ENCODE data around the gene SBF2.
A peak's percentile ranks its signal among the peaks of the same experiment; 100 is the strongest.

The SBF2 gene

DNA sequence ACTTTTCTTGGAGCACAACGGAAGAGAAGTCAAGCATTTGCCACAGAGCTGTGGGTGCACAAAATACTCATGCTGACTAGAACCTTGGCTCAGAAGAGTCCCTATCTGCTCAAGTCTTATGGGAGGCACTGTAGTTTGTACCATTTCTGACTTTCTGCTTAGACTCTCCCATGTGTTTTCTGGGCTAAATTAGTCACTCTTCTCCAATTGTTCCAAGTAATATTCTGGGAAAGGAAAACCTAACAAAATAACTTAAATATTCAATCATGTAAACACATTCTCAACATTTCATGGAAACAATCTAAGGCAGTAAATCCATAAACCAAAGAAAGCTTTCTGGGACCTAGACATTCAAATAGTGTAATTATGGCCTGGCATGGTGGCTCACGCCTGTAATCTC lies 409.4 kb downstream of the SBF2 start:
- peak; percentile 42 for FAIRE-seq
- TF ChIP-seq TAF1 (IDR thresholded peaks at IDR 0.05; ENCODE audit: borderline replicate concordance, low read depth, low read length), result no peak
- no peak for DNase-seq (ENCODE audit: insufficient read length)

DNA sequence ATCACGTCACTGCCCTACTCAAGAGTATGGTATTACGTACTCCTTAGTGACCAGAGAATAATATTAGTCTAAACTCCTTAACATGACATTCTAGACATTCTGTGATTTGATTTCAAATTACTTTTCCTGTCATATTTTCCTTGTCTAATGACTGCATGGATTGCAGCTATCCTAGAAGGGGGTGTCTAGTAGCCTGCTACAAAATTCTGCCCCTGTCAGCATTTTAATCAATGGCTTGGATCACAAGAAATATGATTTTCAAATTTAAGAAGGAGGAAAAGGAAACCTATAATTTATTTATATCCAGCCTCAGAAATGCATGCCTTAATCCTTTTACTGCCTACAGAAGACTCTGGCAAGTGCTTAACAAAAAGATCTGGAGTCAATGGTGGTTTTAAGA lies 413.4 kb downstream of the SBF2 start:
- TF ChIP-seq POLR2AphosphoS5 (IDR thresholded peaks at IDR 0.05; ENCODE audit: low read depth, low read length) (no peak), TAF1 (IDR thresholded peaks at IDR 0.05; ENCODE audit: borderline replicate concordance, low read depth, low read length) (no peak), POLR2A (IDR thresholded peaks at IDR 0.05; ENCODE audit: low read depth, low read length) (no peak)
- FAIRE-seq (no peak), DNase-seq (ENCODE audit: insufficient read length) (no peak)

DNA sequence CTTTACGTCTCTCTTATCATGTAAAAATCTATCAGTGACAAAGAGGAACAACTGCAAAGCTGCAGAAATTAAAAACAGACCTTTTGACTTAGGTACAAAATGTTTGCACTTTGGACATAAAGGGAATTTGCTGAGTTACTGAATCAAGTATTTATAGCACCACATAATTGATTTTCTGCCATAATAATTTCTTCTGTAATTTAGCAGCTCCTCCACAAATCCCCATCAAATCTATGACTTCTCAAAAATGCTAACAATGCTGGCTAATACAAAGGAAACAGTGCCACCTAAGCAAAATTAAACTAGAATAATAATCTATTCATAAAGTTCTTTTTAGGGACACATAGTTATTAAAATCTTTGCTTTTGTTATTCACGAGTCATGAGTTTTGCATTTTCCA lies 415.1 kb downstream of the SBF2 start:
- DNase-seq (ENCODE audit: insufficient read length) (no peak), FAIRE-seq (no peak)
- no peak for TF ChIP-seq TAF1 (IDR thresholded peaks at IDR 0.05; ENCODE audit: borderline replicate concordance, low read depth, low read length)
- no peak for TF ChIP-seq POLR2AphosphoS5 (IDR thresholded peaks at IDR 0.05; ENCODE audit: low read depth, low read length)
- TF ChIP-seq POLR2A (IDR thresholded peaks at IDR 0.05; ENCODE audit: low read depth, low read length), result no peak

DNA sequence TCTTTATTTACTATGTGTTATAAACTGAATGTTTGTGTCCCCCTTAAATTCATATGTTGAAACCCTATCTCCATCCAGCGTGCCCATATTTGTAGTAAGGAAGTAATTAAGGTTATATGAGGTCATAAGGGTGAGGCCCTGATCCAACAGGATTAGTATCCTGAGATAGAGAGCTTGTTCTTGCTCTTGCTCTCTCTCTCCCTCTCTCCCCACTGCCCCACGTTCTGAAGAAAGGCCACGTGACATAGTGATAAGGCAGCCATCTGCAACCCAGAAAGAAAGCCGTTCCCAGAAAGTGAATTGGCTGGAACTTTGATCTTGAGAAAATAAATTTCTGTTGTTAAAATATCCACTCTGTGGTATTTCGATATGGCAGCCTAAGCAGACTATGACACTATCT lies 417.7 kb downstream of the SBF2 start:
- no peak for TF ChIP-seq TAF1 (IDR thresholded peaks at IDR 0.05; ENCODE audit: borderline replicate concordance, low read depth, low read length)
- FAIRE-seq (no peak), DNase-seq (ENCODE audit: insufficient read length) (no peak)

DNA sequence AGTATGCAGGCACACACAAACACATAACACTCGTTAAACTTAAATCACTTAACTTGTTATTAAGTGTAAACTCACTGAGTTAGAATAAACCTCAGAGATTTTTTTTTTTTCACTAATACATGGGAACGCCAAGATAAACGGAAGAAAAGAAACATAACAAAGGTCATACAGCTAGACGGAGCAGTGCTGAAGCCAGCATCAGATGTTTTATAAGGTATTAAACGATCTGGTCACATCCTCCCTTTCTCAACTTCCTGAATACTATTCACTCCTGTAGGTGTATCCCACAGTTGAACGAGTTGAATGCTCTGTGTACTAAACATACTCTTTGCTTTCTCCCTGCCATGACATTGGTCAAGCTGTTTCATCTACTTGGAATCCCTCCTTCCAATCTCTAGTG lies 418.2 kb downstream of the SBF2 start:
- no peak for DNase-seq (ENCODE audit: insufficient read length)
- TF ChIP-seq TAF1 (IDR thresholded peaks at IDR 0.05; ENCODE audit: borderline replicate concordance, low read depth, low read length) (no peak), POLR2AphosphoS5 (IDR thresholded peaks at IDR 0.05; ENCODE audit: low read depth, low read length) (no peak), POLR2A (IDR thresholded peaks at IDR 0.05; ENCODE audit: low read depth, low read length) (no peak)
- FAIRE-seq, result no peak

DNA sequence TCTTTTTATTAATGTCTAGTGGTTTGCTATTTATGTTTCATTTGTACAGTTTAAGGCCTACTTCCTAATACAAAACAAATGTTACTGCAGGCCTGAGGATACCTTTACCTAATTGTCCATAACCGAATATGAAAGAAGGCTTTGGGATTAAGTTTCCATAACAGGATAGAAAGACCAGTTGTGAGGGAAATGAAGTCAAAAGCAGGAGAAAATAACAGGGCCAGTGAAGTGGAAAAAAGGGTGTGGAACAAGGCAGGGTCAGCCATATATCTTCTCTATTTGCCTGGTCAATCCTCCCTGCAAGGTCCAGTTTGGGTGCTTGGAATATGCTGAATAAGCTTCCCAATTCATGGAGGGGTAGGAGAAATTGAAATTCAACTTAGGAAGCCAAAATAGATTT lies 418.6 kb downstream of the SBF2 start:
- TF ChIP-seq POLR2AphosphoS5 (IDR thresholded peaks at IDR 0.05; ENCODE audit: low read depth, low read length) (no peak), TAF1 (IDR thresholded peaks at IDR 0.05; ENCODE audit: borderline replicate concordance, low read depth, low read length) (no peak), POLR2A (IDR thresholded peaks at IDR 0.05; ENCODE audit: low read depth, low read length) (no peak)
- FAIRE-seq, result no peak
- DNase-seq (ENCODE audit: insufficient read length), result no peak

DNA sequence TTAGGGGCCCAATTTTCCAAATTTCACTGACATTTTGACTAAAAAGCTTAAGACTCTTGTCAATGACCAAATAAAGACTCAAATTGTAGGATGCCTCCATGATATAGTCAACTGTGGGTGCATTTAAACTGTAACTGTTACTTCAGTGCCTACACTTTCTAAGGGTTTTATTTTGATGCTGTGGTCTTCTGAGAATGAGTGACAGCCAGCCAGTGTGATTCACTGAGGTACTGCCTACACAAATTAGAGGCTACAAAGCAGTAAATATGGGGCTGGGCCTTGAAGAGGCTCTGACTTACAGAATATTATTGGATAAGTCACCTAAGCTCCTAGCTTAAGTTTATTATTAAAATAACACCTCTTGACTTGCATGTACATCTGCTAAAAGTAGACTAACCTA lies 419.6 kb downstream of the SBF2 start:
- TF ChIP-seq POLR2A (IDR thresholded peaks at IDR 0.05; ENCODE audit: low read depth, low read length) (no peak), TAF1 (IDR thresholded peaks at IDR 0.05; ENCODE audit: borderline replicate concordance, low read depth, low read length) (no peak), POLR2AphosphoS5 (IDR thresholded peaks at IDR 0.05; ENCODE audit: low read depth, low read length) (no peak)
- DNase-seq (ENCODE audit: insufficient read length) (no peak), FAIRE-seq (peak; percentile 44)

DNA sequence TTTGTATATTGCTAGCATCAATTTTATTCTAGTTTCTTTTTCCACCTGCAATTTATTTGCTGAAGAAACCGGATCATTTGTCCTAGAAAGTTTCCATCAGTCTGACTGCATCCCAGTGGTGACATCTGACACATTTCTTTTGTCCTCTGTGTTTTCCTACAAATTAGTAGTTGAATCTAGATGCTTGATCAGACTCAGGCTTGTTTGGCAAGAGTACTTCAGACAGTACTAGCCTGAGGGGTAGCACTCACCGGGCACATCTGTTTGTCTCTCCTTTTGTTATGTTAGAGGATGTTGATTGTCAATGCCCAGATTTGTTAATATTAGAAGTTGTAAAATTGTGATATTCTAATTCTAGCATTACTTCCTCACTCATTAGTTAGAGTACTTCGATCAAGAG lies 425.4 kb downstream of the SBF2 start:
- FAIRE-seq (no peak), DNase-seq (ENCODE audit: insufficient read length) (no peak)
- TF ChIP-seq TAF1 (IDR thresholded peaks at IDR 0.05; ENCODE audit: borderline replicate concordance, low read depth, low read length), result no peak
- no peak for TF ChIP-seq POLR2A (IDR thresholded peaks at IDR 0.05; ENCODE audit: low read depth, low read length)
- TF ChIP-seq POLR2AphosphoS5 (IDR thresholded peaks at IDR 0.05; ENCODE audit: low read depth, low read length), result no peak

DNA sequence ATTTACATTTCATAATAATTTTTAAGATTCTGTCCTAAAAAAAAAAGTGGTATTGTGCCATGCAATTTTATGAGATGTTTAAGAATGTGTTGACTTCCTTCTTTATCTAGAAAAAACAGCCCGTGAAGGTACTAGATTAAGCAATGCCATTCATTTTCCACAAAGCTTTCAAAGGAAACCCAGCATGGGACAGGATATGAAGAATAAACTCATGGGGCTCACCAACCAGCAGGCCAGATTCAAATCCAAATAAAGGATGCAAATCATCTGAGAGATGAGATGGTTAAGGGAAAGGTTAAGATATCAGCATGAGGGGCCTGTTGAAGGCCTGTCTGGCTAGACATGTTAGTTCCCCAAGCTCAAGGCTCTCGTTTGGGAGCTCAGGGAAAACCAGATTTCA lies 431.0 kb downstream of the SBF2 start:
- DNase-seq (ENCODE audit: insufficient read length) (no peak), FAIRE-seq (no peak)
- TF ChIP-seq POLR2AphosphoS5 (IDR thresholded peaks at IDR 0.05; ENCODE audit: low read depth, low read length), result no peak
- no peak for TF ChIP-seq POLR2A (IDR thresholded peaks at IDR 0.05; ENCODE audit: low read depth, low read length)
- no peak for TF ChIP-seq TAF1 (IDR thresholded peaks at IDR 0.05; ENCODE audit: borderline replicate concordance, low read depth, low read length)

DNA sequence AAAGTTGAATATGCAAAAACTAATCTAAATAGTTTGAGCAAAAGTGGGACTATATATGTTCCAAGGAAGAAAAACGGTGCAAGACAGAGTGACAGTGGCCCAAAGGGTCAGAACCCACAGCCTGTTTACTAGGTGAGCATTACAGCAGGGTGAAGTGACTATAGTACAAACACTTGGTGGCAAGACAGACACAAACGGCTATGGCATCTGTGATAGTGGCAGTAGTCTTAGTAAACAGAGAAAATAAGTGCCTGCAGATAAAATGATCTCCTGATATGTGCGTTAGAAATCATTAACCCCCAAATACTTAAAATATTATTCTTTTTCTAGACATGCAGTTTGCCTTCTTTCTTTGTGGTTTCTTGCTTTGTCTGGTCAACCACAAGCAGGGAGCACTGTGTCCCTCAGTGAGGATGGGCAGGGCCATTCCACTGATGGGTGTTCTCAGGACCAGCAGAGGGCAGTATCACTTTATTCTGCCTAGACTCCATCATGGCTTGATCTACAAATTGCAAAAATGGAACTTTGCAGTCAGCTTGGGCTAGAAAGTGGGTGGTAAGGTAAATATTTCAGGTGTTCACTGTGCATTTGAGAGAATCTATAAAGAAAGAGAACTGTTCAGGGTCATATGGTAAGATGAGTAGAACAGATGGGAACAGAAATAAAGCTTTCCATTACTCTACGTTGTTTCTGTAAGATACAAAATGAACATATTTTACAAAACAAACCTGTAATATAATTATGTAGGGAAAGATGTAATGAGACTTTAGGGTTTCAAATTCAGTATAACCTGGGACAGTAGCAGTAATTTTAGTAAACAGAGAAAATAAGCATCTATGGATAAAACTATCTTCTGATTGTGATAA lies 431.9 kb downstream of the SBF2 start:
- FAIRE-seq (peak; percentile 96), DNase-seq (ENCODE audit: insufficient read length) (peak; percentile 29)

DNA sequence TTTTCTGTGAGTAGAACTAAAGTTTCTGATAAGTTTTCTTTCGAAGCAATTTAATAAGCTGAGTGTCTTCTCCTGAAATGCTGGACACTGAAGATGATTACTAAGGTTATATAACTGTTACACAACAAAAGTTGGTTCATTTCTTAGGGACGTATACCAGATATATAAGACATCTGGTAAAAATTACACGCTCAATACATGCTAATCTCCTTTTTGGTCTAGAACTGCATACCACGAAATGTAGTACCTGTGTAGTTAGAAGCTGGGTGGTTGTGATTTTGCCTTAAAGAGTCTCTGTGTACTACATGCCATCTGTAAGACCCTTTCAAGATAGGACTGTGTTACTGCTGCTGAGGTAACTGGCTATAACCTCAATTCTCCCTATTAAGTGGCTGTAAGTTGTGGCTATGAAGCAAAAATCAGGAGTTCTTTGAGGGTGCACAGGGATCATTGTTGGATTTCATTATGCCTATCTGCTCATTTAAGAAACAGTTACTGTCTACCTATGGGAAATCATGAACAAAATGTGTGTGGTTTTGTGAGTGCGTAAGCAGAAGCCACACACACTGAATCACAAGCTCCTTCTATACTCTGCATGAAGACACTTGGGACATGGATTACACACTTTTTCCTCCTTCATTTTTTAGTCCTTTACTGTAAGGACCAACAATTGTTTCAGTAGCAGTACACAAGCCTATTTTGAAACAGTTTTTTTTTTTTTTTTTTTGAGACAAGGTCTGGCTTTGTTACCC lies 434.3 kb downstream of the SBF2 start:
- no peak for FAIRE-seq
- DNase-seq (ENCODE audit: insufficient read length), result no peak
- TF ChIP-seq POLR2AphosphoS5 (IDR thresholded peaks at IDR 0.05; ENCODE audit: low read depth, low read length), result no peak
- no peak for TF ChIP-seq POLR2A (IDR thresholded peaks at IDR 0.05; ENCODE audit: low read depth, low read length)
- TF ChIP-seq TAF1 (IDR thresholded peaks at IDR 0.05; ENCODE audit: borderline replicate concordance, low read depth, low read length), result no peak

More for the DNA sequence above, 431.9 kb downstream of the SBF2 start:
- TF ChIP-seq POLR2AphosphoS5 (IDR thresholded peaks at IDR 0.05; ENCODE audit: low read depth, low read length) (no peak), TAF1 (IDR thresholded peaks at IDR 0.05; ENCODE audit: borderline replicate concordance, low read depth, low read length) (no peak), POLR2A (IDR thresholded peaks at IDR 0.05; ENCODE audit: low read depth, low read length) (no peak)

DNA sequence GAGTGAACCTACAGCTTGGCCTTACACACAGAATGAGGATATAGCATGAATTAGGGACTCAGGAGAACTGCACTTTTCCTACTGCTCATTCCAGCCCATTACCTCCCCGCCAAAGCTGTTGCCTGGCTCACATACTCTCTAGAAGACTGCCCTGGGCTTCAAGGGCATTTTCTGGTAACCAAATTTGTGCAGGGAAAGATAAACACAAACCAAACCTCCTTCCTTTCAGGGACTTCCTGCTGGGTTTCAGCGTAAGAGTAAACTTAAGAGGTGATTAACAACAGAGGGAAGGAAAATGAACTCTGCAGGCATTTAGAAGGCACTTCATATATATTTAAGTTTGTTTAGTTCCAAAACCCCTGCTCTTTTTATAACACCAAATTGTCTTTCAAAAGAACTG lies 435.2 kb downstream of the SBF2 start:
- peak; percentile 77 for FAIRE-seq
- no peak for DNase-seq (ENCODE audit: insufficient read length)
- TF ChIP-seq POLR2AphosphoS5 (IDR thresholded peaks at IDR 0.05; ENCODE audit: low read depth, low read length) (no peak), TAF1 (IDR thresholded peaks at IDR 0.05; ENCODE audit: borderline replicate concordance, low read depth, low read length) (no peak), POLR2A (IDR thresholded peaks at IDR 0.05; ENCODE audit: low read depth, low read length) (no peak)

Measured in GM12892 (cell line).